GM21423 (cell line): ENCODE results near the gene TNFRSF4.
"Not testable (repeated sequence)": the region's sequence is repeated elsewhere in the genome, so short reads cannot be mapped to it uniquely, and the experiment has no call there.

ENCODE experiments used
- ATAC-seq: cut with Tn5 transposase; IDR thresholded peaks from one replicate; pipeline ENCODE4 v1.9.1; 2021; ENCODE audit warnings: mild to moderate bottlenecking, moderate library complexity; ENCODE audit not compliant: unreplicated experiment

TNFRSF4 gene

GRCh38 chr1:1183833-1184775 is 29.8 kb downstream of the TNFRSF4 start:
- no peak for ATAC-seq

GRCh38 chr1:1183221-1183747 is 30.7 kb downstream of the TNFRSF4 start:
- no peak for ATAC-seq

GRCh38 chr1:1182491-1183220 is 31.3 kb downstream of the TNFRSF4 start:
- ATAC-seq = no peak

GRCh38 chr1:1181938-1182410 is 32.0 kb downstream of the TNFRSF4 start:
- no peak for ATAC-seq

- no peak for ATAC-seq
These were observed 32.6 kb downstream of the TNFRSF4 start for GRCh38 chr1:1181129-1181937.

GRCh38 chr1:1179983-1180861 is 33.7 kb downstream of the TNFRSF4 start:
- no peak for ATAC-seq

- ATAC-seq = no peak
These were observed 34.5 kb downstream of the TNFRSF4 start for GRCh38 chr1:1179346-1179982.

GRCh38 chr1:1178794-1179331 is 35.1 kb downstream of the TNFRSF4 start:
- no peak for ATAC-seq

GRCh38 chr1:1177452-1178206 is 36.3 kb downstream of the TNFRSF4 start:
- no peak for ATAC-seq

GRCh38 chr1:1176931-1177330 is 37.0 kb downstream of the TNFRSF4 start:
- ATAC-seq = no peak

- ATAC-seq = not testable (repeated sequence)
These were observed 37.7 kb downstream of the TNFRSF4 start for GRCh38 chr1:1176063-1176761.

- ATAC-seq = no peak
These were observed 38.5 kb downstream of the TNFRSF4 start for GRCh38 chr1:1175221-1176062.

GRCh38 chr1:1173793-1174415 is 40.0 kb downstream of the TNFRSF4 start, which contains the start of gene TTLL10:
TTLL10 (plus strand) TSS chr1:1173880; CDS start chr1:1179216, 5,336 bp downstream.
- ATAC-seq = no peak

GRCh38 chr1:1173061-1173792 is 40.7 kb downstream of the TNFRSF4 start:
- ATAC-seq = no peak

- no peak for ATAC-seq
These were observed 42.2 kb downstream of the TNFRSF4 start for GRCh38 chr1:1171546-1172340.
